HFF-Myc (cell line): ENCODE measurements around the gene CADM2.
"Not testable (repeated sequence)": the region's sequence is repeated elsewhere in the genome, so short reads cannot be mapped to it uniquely, and the experiment has no call there.

Source experiments
- DNase-seq: peaks from one replicate; pipeline ENCODE4 v3.0.0-alpha.2; 2011; ENCODE audit warnings: low read depth; ENCODE audit errors: extremely low read depth
- H3K4me3 ChIP-seq: replicated peaks from 2 replicates; pipeline ENCODE4 v1.5.1; 2011; ENCODE audit warnings: low read depth, mild to moderate bottlenecking, control low read depth, low read length
- CTCF ChIP-seq: IDR thresholded peaks from 2 replicates; pipeline ENCODE4 v1.5.1; 2012; ENCODE audit warnings: mild to moderate bottlenecking, low read depth, low read length, control low read depth; ENCODE audit errors: missing control alignments

The CADM2 gene

GRCh38 chr3:84958495-84959469, at the start of gene CADM2:
CADM2 (plus strand) TSS chr3:84958989.
- peak; percentile 2 for DNase-seq

GRCh38 chr3:84918592-84918991, 40.2 kb upstream of the CADM2 start:
- not testable (repeated sequence) for DNase-seq, H3K4me3 ChIP-seq

More at GRCh38 chr3:84958495-84959469, at the start of gene CADM2:
- peak; percentile 6 for TF ChIP-seq CTCF
- peak within 1 kb of the TSS; percentile 30 for H3K4me3 ChIP-seq

GRCh38 chr3:84922682-84923081, 36.1 kb upstream of the CADM2 start:
- no peak for TF ChIP-seq CTCF
- H3K4me3 ChIP-seq: no peak overlapping the region
- DNase-seq: no peak

- no peak overlapping the region for H3K4me3 ChIP-seq
Observed at GRCh38 chr3:84925571-84925970, 33.2 kb upstream of the CADM2 start.

GRCh38 chr3:84943379-84943778, 15.4 kb upstream of the CADM2 start:
- no peak for DNase-seq
- no peak overlapping the region for H3K4me3 ChIP-seq
- TF ChIP-seq CTCF: no peak

More at GRCh38 chr3:84925571-84925970, 33.2 kb upstream of the CADM2 start:
- no peak for TF ChIP-seq CTCF
- no peak for DNase-seq

- TF ChIP-seq CTCF: no peak
- DNase-seq: no peak
- no peak overlapping the region for H3K4me3 ChIP-seq
Observed at GRCh38 chr3:84946240-84946639, 12.5 kb upstream of the CADM2 start.

- TF ChIP-seq CTCF: no peak
- no peak overlapping the region for H3K4me3 ChIP-seq
- DNase-seq: no peak
Observed at GRCh38 chr3:84959470-84960271, 882 bp downstream of the CADM2 start.
